Activated CD4-positive, CD25-positive, alpha-beta regulatory T cell (primary cell): Measurements from ENCODE around the gene SLC6A1.

ENCODE experiments used
- DNase-seq, 4 experiments: peaks; one replicate each; lab custom pipeline; 2025; lab: John Stamatoyannopoulos, UW

The SLC6A1 gene

DNA sequence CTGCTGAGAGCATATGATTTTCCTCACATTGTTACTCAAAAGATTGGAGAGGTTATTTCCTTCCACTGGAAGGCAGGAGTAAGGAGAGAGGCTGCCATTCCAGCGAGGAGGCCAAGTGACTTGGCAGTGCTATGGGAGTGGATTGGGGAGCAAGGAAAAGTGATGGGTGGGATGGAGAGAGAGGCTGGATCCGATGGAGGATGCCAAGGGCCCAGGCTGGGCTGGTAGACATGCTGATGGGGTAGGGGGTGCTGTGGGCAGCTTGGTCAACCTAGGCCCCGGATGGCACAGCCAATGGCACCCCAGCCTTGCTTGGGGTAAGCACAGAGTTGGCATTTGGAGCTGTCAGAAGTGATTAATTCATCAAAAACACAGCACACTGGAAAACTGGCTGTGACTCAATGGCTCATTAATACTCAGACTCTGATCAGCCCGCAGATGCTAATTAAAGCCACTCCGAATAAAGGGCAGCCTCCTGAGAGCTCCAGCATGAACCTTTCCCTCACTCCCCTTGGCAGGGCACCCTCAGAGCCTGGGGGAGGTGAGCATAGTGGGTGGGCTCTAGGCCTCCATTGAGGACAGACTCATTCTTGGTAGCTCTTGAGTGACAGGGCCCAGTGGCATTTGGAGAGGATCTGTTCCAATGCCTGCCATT is 22.1 kb upstream of the SLC6A1 start:
- DNase-seq, result no peak

DNA sequence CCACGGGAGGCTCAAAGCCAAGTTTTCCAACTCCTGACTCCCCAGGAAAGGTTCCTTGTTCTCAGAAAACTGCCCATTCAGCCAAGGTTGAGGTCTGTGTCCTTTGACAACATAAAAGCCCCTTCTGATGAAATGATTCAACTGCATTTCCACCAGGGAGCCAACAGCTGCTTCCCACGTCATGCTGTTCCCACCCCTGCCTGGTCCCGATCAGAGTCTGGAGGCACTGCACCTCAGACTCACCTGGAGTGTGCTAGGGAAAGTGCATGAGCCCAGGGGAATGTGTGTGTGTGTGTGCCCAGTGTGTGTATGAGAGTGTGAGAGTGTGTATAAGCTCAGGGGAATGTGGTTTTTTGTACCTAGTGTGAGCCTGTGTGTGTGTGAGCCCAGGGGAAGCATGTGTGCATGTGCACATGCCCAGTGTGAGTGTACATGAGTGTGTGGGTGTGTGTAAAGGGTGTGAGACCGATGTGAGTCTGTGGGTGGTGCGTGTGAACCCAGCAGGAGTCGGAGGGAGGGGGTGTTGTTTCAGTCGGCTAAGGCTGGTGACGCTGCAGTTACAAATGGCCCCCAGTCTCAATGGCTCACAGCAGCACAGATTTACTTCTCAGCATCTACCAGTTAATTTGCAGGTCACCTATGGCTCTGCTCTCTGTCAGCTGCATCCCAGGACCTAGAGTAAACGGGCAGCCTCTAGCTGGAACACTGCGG is 20.3 kb upstream of the SLC6A1 start:
- DNase-seq, result no peak

DNA sequence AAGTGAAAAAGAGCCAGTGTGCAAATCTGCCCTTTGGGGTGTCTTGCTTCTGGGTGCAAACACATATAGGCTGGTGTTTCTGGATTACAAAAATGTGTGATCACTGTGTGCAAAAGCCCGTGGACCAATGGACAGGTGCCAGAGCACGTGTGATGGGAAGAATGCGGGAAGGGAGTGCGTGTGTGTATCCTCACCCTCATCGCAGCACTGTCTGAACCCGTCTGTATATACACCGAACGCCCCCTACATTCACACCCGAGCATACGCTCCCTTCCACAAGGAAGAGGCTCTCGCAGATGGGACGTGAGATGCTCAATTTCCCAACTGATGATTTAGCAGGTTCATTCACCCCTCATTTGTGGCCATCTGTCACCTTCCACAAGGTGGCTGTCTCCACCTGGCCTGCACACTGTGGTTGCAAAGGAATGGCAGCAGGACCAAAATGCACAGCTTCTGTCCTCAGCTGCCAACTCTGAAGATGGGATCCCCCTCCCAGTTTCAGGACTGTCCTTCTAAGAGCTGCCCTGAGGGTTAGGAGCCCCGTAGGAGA is 19.4 kb upstream of the SLC6A1 start:
- DNase-seq, result no peak

DNA sequence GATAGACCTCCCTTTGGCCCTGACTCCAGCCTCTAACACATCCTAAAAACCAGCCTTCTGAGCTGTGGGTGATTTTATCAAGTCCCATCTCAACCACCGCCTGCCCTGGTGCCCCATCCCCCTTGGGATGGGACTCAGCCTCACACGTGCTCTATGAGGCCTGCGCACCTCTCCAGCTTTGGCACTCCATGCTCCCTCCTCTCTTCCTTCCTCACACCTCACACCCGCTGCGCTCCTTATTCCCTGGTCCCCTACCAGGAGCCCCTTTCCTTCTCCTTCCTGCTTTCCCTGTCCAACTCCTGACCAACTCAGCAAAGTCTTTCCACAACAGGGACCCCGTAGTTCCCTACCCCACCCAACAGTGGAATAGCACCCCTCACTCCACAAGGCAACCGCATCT is 18.4 kb upstream of the SLC6A1 start:
- DNase-seq, result no peak

DNA sequence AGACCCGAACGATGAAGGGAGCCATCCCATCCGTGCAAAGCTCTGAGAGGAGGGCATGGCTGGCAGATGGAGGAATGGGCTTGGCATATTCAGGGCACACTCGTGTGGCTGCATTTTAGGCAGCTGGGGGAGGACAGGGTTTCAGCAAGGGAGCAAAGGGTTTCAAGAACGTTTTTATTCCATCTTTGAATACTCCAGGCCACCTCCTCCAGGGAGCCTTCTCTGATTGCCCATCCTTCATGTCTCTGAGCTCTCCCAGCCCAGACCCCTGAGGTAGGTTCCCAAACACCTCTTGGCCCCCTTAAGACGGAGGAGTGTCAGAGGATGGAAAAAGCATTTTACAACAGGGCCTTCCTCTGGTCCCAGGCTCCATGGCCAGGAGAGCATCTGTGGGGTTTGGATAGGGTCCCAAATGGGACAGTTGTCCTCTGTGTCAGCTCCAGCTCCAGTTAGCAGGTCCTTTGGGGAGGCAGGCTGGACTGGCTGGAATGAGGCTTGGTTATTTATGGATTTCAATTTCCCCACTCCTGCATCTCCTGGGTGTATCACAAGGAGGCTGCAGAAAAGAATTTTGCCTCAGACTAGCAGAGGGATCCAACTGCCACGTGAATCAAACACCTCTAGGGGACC is 17.7 kb upstream of the SLC6A1 start:
- DNase-seq, result no peak

DNA sequence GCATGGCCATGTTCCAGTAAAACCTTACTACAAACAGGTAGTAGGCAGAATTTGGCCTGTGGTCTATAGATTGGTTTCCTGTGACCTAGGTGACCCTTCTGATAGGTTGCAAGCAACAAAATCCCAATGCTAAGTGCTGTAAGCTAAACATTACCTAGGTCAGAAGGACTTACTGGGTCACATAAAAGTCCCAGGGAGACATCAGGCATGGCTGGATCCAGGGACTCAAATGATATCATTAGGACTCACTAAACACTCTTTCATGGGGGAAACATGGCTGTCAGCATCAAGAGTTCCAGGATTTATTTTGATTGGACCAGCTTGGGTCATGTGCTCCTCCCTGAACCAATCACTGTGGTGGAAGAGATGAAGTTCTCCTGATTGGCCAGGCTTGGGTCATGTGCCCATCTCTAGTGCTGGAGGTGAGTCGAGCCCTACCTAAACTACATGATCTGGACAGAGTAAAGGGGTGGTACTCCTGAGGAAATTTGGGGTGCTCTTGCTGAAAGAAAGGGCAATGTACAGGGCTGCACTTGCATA is 16.8 kb upstream of the SLC6A1 start:
- no peak for DNase-seq

DNA sequence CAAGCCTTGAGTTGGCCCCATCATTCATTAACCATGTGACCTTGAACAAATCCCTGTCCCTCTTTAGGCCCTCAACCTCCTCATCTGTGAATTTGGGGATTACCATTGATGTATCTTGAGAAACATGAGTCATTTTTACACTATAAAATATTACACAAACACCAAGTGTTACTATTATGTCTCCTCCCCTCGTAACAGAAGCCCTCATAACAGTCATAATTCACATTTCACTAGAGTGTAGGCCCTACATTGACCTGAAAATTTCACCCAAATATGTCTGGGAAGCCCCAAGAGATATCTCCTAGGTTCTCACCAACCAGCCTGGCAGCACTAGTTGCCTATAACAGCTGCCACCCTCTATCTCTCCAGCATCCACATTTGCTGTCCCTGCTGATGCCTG is 15.8 kb upstream of the SLC6A1 start:
- DNase-seq, result no peak

DNA sequence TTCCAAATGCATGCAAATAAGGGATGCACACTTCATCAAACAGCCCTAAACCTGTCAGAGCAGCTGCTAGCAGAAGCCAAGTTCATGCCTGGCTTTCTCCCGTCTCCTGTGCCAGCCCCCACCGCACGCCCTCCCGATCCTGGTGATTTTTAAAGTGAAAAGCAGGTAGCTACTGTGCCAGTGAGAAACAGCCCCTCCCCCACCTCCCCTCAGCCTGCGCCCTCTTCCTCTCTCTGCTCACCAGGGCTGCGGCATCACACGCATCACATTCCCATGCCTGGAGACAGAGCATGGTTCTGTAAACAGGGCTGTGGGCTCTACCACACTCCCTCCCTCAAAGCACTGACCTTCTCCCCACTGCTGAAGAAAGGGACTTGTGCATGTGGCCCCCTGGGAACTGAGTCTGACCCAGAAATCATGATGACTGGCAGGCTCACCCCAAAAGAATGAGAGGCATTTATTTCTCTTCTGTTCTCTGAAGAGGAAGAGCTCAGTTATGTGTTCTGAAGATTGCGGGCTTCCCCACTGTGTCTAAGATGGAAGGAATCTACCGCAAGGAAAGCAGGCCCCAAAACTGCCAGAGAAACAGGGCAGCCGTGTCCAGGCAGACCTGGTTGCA is 14.5 kb upstream of the SLC6A1 start:
- DNase-seq, result no peak

DNA sequence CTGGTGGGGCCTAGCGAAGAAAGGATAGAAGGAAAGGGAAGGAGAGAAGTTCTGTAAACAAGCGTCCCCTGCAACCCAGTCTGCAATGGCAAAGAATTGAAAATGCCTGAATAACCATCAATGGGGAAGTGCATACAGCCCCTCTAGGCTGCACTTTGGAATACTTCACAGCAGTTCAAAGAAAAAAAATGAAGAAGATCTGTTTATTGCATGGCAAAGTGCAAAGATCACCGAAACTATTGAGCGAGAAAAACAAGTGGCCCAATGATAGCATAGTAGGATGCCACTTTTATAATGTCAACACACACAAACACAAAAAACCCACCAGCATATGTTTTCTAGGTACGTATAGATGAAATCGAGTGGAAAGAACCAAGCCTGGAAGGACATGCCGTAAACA is 13.6 kb upstream of the SLC6A1 start:
- no peak for DNase-seq

DNA sequence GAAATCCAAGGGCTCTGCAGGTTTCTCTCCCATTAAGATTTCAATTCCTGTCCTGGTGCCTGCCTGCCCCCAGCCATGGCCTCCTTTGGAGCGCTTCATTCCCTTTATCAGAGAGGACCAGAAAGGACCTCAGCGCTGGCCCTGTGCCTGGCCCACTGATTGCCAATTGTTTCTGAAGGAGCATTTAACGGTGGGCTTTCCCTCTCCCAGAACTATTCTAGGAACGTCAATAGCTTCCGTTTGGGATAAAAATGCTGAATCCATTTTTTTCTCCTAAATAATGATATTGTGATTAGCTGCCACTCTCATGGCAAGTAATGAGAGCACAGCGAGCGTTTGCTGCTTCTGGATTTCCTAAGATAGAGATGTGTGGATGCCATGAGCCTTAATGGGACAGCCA is 12.2 kb upstream of the SLC6A1 start:
- DNase-seq, result no peak

DNA sequence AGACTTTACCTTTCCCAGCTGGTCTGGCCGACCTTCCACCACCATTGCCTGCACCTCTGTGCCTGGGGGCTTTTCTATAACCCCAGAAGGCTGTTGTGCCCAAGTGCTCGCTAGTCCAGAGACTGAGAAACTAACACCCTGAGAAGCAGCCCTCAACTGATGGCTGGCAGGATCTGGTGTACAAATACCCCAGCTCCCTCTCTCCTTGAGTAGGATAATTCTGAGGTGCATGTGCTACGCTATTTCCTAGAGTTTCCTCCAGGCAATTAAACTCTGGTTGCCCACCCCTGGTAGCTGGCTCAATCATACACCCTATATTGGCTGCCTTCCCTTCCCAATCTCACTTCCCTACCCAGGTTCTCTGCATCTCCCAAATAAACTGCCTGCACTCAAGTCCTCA is 11.5 kb upstream of the SLC6A1 start:
- DNase-seq, result no peak

DNA sequence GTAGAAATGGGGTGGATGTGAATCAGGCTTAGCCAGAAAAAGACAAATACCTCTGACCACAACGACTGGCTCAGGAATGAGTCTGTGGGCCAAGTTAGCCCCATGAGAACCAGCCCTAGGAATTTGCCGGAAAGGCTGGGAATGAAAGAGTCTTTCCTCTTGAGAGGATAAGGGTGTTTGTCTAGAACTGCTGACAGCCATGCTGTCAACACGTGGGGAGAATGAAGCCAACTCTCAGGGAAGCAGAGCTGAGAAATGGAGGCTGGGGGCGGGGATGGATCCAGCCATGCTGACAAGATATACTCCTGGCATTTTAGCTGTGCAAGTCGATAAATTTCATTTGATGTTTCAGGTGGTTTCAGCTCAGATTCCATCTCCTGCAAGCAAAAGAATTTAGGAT is 10.6 kb upstream of the SLC6A1 start:
- no peak for DNase-seq

DNA sequence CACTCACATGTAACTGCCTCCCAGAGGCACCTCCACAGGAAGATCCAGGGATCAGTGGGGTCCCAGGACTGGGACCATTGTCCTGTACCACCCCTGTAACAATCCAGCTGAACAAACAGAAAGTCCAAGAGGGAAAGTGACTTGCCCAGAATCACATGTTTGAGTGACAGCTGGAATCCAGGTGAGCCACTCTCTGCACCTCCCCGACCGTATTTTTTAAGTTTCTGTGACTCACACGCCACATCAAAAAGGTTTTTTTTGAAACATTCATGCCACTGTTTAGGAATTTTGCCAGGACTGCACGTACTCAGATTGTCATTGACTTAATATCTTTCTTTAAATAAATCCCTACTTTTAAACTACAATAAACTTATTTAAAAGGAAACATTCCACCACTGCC is 9.8 kb upstream of the SLC6A1 start:
- DNase-seq, result no peak

DNA sequence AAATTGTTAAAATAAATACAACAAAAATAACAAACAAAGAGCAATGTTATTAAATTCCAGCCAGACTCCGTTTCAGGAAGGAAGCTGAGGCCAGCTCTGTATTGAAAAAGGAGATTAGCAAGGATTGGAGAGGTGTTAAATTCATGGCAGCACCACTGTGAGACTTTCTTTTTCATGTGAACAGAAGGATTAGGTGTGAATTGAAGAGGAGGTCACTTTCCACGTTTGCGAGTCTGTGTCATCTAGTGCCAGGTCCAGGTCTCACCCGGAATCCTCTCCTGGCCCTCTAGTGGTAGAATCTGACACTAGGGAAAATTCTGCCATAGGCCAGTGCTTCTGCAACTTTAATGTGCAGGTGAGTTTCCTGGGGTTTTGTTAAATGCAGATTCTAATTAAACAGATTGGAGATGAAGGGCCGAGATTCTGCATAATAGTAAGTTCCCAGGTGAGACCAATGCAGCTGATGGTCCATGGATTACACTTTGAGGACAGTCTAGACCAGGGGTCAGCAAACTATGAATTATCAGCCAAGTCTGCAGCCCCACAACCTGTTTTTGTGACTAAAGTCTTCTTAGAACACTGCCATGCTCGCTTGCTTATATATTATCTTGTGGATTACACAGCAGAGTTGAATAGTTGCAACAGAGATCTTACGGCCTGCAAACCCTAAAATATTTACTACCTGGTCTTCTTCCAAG is 9.2 kb upstream of the SLC6A1 start:
- DNase-seq, result no peak

DNA sequence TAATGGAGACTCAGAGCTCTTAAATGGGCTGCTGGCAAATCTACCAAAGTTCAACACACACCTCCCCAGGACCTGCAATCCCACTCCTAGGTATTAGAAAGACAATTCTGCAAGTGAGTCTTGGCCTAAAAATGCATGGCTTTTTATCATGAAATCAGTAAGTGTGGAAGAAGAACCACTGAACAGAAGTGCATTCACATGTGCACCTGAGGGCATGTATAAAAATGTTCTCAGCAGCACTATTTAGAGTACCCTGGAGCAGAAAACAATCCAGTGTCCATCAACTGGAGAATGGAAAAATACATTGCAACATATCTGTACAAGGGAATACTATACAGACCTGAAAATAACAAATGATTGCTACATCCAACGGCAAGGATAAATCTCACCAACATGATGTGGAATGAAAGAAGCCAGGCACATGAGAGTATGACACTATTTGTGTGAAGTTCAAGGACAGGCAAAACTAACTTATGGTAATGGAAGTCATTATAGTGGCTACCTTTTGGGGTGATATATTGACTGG is 8.1 kb upstream of the SLC6A1 start:
- no peak for DNase-seq

DNA sequence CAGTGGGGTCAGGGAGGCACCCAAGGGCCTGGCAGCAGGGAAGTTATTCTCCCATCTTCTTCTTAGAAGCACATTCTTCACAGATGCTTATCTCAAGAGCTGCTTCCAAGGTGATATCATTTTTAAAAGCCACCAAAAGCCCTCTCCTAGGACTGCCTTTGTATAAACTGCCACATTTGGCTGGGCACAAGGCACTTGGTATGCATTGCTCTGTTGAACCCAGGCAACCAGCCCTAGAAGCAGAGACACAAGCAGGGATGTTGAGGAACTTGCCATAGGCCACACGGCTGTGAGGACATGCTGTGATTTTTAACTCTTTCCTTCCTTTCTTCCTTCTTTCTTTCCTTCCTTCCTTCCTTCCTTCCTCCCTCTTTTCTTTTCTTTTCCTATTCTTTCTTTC is 7.4 kb upstream of the SLC6A1 start:
- DNase-seq, result no peak

DNA sequence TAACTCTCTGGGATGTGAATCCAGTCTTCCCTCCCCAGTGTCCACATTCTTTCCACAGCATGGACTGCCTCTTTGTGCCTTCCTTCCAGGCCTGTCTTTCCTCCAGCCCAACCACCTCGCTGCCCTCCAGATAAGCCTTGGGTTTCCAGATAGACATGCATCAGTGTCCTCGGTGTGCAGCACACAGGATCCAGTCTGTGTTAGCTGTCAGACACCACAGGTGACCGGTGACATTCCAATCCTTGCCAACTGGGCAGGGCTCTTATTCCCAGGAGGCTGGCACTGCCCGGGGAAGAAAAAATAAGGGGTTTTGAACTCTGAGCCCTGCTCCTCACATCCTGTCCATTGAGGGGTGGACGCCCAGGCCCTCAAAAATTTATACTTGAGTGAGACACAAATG is 6.0 kb upstream of the SLC6A1 start:
- DNase-seq, result no peak

DNA sequence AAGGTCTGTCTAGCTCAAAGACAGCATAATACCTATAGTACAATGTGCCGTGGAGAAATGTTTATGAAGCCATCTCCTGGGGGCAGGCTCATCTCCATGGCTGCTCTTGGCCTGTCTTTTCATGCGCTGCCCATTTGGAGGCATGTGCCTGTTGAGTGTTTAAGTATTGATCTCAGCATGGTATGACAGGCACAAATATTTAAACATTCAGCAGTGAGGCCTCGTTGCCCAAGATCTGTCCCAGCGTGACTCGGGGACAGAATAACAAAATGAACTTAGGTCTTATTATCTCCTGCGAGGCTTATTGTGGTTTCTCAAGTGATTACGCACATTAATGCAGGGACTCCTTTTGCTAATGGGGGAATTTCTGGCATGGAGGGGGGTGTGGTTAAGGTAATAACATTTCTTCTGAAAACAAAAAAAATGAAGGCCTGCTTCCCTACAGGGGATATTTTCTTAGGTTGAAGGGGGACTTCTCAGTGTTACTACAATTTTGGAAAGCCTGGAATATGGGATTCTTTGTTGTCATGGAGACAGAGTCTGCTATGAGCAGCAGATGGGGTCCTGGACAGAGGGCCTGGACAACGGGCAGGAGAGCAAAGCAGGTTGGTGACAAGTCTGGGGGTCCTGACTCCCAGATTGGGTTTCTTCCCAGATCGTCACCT is 4.4 kb upstream of the SLC6A1 start:
- DNase-seq, result no peak

DNA sequence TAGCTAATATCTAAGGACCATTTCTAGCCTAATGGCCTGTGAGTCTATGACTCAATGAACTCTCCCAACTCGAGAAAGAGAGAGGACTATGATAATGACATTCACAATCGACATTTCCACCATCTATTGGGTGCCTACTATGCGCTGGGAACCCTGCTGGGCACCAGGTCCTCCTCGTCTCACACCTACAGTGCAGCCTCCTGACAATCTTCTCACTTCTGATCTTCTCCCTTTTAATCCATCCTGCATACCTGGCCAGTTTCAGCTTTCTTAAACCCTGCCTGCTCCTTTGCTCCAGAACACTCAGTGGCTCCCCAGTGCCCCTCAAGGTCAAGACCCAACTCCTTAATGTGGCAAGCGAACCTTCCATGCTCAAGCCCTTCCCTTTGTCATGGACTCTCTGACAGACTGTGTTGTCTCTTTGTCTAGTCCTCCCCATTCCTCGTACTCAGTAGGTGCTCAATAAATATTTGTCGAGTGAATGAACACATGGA is 3.5 kb upstream of the SLC6A1 start:
- no peak for DNase-seq

DNA sequence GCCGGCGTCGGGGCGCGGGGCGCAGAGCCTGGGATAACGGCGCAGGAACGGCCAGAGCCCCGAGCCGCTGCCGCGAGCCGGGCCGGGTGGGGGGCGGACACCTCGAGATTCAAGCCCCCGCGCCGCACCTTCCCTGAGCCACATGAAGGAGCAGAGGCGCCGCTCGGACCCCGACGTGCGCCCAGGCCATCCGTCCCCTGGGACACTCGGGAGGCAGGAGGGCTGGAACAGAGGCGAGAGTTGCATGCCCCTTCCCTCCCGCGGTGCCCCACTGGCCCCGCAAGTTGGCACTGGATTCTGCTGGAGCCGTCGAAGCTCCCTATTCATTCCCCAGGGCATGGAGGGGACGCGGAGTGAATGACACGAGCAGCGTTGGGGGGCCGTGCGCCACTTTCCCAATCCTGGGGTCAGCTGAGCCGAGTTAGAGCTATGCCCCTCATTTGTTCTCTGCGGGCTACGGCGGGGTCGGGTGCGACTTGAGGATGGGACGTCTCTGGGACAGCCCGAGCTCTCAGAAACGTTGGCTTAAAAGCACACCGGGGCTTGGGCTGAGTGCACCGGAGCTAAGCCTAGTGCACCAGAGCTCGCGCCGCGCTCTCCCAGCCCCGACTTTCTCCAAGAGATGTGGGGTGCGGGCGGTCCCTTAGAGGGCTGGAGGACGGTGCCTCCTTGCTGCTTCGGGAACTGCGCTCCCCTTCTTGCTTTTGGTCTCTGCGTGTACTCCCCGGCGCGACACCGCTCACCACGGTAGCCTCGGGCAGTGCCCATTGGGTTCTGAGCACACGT is 588 bp downstream of the SLC6A1 start:
- DNase-seq, result no peak
